Measurements from ENCODE around the gene ARHGAP33. TPM values are rescaled to one million over a fixed set of nuclear protein-coding genes. Genes with fewer than 3 reads are reported as not detected.
A peak's percentile ranks its signal among the peaks of the same experiment; 100 is the strongest.
"Not testable (repeated sequence)": the region's sequence is repeated elsewhere in the genome, so short reads cannot be mapped to it uniquely, and the experiment has no call there.

ARHGAP33 gene
- total RNA-seq, 4 donors from 2014 or later: 3.3 to 11.2 (median 7.7) TPM

DNA sequence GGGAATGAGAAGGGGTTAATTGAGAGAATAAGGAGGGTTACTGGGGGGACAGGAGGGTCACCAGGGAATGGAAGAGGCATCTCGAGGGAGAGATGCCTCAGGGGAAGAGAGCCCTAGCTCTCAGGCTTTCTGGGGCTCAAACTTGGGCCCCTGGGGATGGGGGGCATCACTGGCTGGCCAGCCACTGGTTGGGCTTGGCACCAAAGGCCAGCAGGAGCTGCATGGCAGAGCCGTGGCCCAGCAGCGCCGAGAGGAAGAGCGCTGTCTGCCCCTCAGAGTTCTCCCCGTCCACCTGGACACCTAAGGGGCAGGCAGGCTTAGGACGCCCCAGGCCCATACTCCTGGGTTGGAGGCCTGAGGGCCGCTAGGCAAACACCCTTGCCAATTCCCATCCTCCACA lies 17.5 kb downstream of the ARHGAP33 start:
- WGBS: 38% methylated on average over 1 of the region's 8 CpGs

DNA sequence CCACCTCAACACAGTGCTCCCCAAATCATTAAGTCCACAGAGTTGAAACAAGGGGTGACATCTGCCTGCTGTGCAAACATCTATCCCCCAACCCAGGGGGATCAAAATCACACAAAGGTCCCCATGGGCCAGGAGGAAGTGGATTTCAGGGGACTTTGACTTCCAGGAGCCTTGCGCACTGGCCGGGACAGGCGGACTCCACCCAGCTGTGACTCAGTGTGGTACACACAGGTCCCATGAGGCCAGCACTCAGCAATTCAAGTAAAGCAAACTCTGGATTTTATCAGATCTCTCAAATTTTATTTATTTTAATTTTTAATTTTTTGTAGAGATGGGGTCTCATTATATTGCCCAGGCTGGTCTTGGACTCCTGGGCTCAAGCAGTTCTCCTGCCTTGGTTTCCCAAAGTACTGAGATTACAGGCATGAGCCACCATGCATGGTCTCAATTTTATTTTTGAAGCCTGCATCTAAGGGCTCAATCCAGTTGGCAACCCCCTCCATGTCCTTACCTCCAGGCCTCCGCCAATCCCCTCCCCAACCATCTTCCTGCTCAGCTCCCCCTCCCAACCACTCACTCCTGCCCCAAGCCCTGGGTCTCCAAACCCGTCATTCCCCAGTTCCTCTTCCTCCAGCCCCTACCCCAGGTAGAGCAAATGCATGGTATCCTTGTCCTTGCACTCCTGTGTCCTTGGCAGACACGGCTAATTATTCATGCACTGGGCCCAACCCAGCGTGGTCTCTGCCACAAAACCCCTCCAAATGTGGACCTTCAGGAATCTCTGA lies 18.2 kb downstream of the ARHGAP33 start:
- no peak for TF ChIP-seq EP300 (IDR thresholded peaks at IDR 0.05)
- WGBS: 75% methylated on average over 7 of the region's 7 CpGs
- intact Hi-C loops (cut with DNase I): no loop called here
- Histone ChIP-seq H3K36me3 (no peaks in the 10 kb centered on the region), H3K27me3 (peaks cover 0 to 50% (median 6%) of the 10 kb centered on the region in 4 donors), H3K27ac (replicated peaks in 1 of 4) (no peak overlapping the region), H3K4me1 (peaks cover 0 to 10% (median 4%) of the 10 kb centered on the region in 4 donors), H3K4me3 (no peak overlapping the region), H3K9me3 (no peaks in the 10 kb centered on the region)
- no peak for DNase-seq (ENCODE audit: extremely low spot score)

More for the DNA sequence above, 17.5 kb downstream of the ARHGAP33 start:
- Histone ChIP-seq H3K36me3 (no peaks in the 10 kb centered on the region), H3K27me3 (peaks cover 0 to 43% (median 3%) of the 10 kb centered on the region in 4 donors), H3K27ac (replicated peaks in 1 of 4) (no peak overlapping the region), H3K4me3 (no peak overlapping the region), H3K9me3 (no peaks in the 10 kb centered on the region), H3K4me1 (peaks cover 0 to 10% (median 4%) of the 10 kb centered on the region in 4 donors)
- intact Hi-C loops (cut with DNase I): no loop called here
- no peak for DNase-seq (ENCODE audit: extremely low spot score)
- TF ChIP-seq EP300 (IDR thresholded peaks at IDR 0.05) (no peak), POLR2A (IDR thresholded peaks at IDR 0.05; ENCODE audit: low read depth) (no peak), POLR2AphosphoS5 (IDR thresholded peaks at IDR 0.05) (no peak)

DNA sequence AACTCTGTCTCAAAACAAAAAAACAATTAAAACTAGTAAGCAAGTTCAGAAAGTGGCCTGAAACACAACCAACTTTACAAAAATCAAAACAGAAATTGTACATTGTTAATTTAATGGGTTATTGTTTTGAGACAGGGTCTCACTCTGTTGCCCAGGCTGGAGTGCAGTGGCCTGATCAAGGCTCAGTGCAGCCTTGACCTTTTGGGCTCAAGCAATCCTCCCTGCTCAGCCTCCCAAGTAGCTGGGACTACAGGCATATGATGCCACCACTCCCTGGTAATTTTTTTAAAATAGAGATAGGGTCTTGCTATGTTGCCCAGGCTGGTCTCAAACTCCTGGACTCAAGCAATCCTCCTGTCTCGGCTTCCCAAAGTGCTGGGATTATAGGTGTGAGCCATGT lies 20.2 kb downstream of the ARHGAP33 start:
- Histone ChIP-seq H3K4me1 (peaks cover 0 to 10% (median 4%) of the 10 kb centered on the region in 4 donors), H3K27me3 (peaks cover 0 to 64% (median 7%) of the 10 kb centered on the region in 4 donors)
- H3K4me3 ChIP-seq; H3K9me3 ChIP-seq; intact Hi-C loops (cut with DNase I); H3K27ac ChIP-seq (replicated peaks in 1 of 4); H3K36me3 ChIP-seq; DNase-seq (ENCODE audit: extremely low spot score): not testable (repeated sequence)
- WGBS: 89% methylated on average over 1 of the region's 1 CpG

GRCh38 chr19:35796645-35797542 lies 21.5 kb downstream of the ARHGAP33 start:
- Histone ChIP-seq H3K4me1 (peaks cover 0 to 10% (median 4%) of the 10 kb centered on the region in 4 donors), H3K4me3 (peak overlapping the region in 1 of 4 donors; percentile 14), H3K27me3 (peaks cover 0 to 66% (median 7%) of the 10 kb centered on the region in 4 donors), H3K27ac (replicated peaks in 1 of 4) (no peak overlapping the region), H3K36me3 (no peaks in the 10 kb centered on the region), H3K9me3 (no peaks in the 10 kb centered on the region)
- TF ChIP-seq CTCF (IDR thresholded peaks at IDR 0.05): no peak
- no peak for TF ChIP-seq POLR2A (IDR thresholded peaks at IDR 0.05; ENCODE audit: low read depth)
- no peak for TF ChIP-seq EP300 (IDR thresholded peaks at IDR 0.05)
- no peak for TF ChIP-seq POLR2AphosphoS5 (IDR thresholded peaks at IDR 0.05)
- intact Hi-C loops (cut with DNase I): no loop called here
- DNase-seq (ENCODE audit: extremely low spot score): no peak
- 20% methylated on average over 34 of the region's 39 CpGs for WGBS

DNA sequence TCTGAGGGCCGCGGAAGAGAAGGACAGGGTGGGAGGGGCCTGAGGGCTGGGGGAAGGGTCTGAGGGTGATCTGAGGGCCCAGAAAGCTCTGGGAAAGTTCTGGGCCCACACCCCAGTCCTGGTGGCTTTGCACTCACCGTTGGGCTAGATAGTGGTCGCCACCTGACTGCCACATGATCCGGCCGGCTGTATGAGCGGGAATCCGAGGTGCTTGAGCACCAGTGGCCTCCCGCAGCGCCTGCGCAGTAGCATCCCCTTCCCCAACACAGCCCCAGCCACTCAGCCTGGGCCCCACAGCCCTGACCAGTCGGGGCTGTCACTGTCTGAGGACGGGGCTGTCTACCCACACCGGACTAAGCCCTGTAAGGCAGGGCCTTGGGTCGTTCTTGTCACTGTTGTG lies 22.3 kb downstream of the ARHGAP33 start:
- intact Hi-C loops (cut with DNase I): no loop called here
- peaks cover 0 to 70% (median 7%) of the 10 kb centered on the region in 4 donors for H3K27me3 ChIP-seq
- no peaks in the 10 kb centered on the region for H3K9me3 ChIP-seq
- peak overlapping the region in 1 of 4 donors; percentile 14 for H3K4me3 ChIP-seq
- H3K27ac ChIP-seq (replicated peaks in 1 of 4): no peak overlapping the region
- peaks cover 0 to 10% (median 4%) of the 10 kb centered on the region in 4 donors for H3K4me1 ChIP-seq
- no peak for TF ChIP-seq CTCF (IDR thresholded peaks at IDR 0.05)
- no peak for TF ChIP-seq POLR2AphosphoS5 (IDR thresholded peaks at IDR 0.05)
- TF ChIP-seq POLR2A (IDR thresholded peaks at IDR 0.05; ENCODE audit: low read depth): no peak
- WGBS: 7% methylated on average over 14 of the region's 15 CpGs
- H3K36me3 ChIP-seq: no peaks in the 10 kb centered on the region
- no peak for DNase-seq (ENCODE audit: extremely low spot score)

GRCh38 chr19:35801828-35802227 lies 26.5 kb downstream of the ARHGAP33 start:
- no peaks in the 10 kb centered on the region for H3K9me3 ChIP-seq
- no peak for DNase-seq (ENCODE audit: extremely low spot score)
- no peak overlapping the region for H3K4me3 ChIP-seq
- H3K4me1 ChIP-seq: peaks cover 0 to 10% (median 4%) of the 10 kb centered on the region in 4 donors
- peaks cover 0 to 70% (median 7%) of the 10 kb centered on the region in 4 donors for H3K27me3 ChIP-seq
- TF ChIP-seq POLR2AphosphoS5 (IDR thresholded peaks at IDR 0.05): no peak
- no peak for TF ChIP-seq CTCF (IDR thresholded peaks at IDR 0.05)
- no peak for TF ChIP-seq EP300 (IDR thresholded peaks at IDR 0.05)
- no peak for TF ChIP-seq POLR2A (IDR thresholded peaks at IDR 0.05; ENCODE audit: low read depth)
- no peak overlapping the region for H3K27ac ChIP-seq (replicated peaks in 1 of 4)
- intact Hi-C loops (cut with DNase I): no loop called here
- WGBS: 53% methylated on average over 3 of the region's 3 CpGs
- no peaks in the 10 kb centered on the region for H3K36me3 ChIP-seq

Measured in esophagus muscularis mucosa (tissue), 4 donors.